ENCODE results near the gene OR2A1.
"Not testable (repeated sequence)": the region's sequence is repeated elsewhere in the genome, so short reads cannot be mapped to it uniquely, and the experiment has no call there.

The OR2A1 gene

DNA sequence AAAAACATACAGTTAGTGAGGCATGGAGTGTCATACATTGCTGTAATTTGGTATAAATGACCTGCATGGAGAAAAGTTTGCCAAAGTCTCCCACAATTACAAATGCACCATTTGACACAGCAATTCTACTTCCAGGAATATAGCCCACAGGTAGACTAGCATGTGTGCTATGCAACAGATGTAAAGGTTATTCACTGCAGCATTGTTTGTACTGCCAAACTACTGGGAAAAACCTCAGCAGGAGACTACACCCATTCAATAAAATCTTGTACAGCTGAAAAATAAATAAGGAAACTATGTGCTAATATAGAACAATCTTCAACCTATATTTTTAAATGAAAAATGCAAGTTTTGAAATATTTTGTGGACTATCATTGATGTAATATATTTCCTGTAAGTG lies 17.8 kb downstream of the OR2A1 start:
- DNase-seq: not testable (repeated sequence)

DNA sequence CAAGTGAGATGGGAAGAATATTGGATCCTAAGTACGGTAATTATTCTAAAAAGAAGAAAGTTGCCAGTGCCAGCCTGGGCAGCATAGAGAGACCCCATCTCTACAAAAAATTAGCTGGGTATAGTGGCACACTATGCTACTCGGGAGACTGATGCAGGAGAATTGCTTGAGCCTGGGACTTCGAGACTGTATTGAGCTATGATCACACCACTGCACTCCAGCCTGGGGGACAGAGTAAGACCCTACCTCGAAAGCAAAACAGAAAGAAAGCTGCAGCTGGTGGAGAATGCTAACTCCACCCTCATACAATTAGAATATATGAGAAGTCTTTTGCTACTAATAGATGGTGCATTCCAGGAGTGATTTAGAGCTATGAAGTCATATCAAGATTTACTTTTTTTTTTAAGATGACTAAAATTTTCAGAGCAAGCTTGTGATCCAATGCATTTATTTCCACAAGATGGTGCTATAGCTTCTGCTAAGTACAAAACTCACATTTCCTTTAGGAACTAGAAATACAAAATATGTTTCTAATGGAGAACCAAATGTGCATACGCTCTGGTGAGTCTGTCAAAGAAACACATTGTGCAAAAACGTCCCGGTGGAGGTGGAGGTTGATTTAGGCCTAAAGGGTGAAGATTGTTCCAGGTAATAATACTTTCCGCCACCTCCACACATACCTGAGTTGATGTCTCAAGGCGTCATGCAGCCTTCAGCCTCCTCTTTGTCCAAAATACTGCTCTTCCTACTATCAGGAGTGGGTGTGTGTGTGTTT lies 19.2 kb downstream of the OR2A1 start:
- not testable (repeated sequence) for DNase-seq

DNA sequence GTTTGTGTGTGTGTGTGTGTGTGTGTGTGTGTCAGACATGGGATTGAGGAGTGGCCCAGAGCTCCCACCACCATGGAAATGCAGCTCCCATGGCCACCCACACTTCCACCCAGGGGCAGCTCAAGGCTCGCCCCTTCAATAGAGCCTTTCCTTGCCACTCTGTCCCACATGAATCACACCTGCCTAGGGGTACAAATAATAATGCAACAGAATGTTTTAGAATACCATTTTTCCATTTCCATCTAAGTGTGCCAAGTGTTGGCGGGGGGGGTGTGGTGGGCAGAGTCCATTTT lies 19.7 kb downstream of the OR2A1 start:
- not testable (repeated sequence) for DNase-seq

DNA sequence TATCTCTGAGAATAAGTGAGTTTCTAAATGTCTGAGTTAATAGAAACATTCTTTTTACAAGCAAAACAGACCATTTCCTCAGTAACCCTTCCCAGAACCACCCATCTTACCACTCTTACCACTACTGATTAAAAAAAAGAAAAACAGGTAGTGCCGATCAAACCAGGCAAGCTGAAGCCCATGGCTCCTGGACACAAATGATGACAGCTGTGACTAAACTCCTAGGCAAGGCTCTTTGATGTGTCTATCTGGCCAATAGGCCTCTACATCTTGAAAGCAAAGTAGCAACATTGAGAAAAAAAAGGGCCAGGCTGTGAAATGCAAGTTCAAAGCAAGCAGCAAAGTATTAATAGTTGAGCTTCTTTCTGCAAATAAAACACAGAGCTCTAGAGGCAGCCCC lies 36.4 kb downstream of the OR2A1 start:
- DNase-seq: not testable (repeated sequence)

DNA sequence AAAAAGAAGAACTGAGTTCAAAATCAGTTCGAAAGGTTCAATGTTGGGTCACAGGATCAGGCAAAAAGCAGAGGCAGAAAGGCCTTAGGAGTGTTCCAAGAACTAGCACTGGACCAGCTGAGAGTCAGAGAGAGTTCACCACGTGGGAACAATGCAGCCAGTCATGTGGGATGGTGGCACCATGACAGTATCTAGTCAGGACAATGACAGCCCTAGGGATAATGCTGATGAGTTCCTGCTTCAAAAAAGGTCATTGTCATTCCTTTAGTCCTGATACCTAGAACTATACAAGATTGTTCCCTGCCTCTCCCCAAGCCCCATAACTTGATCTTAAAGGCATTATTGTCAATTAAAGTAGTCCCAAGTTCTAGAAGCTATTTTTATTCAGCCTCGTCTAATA lies 39.4 kb downstream of the OR2A1 start:
- not testable (repeated sequence) for DNase-seq

DNA sequence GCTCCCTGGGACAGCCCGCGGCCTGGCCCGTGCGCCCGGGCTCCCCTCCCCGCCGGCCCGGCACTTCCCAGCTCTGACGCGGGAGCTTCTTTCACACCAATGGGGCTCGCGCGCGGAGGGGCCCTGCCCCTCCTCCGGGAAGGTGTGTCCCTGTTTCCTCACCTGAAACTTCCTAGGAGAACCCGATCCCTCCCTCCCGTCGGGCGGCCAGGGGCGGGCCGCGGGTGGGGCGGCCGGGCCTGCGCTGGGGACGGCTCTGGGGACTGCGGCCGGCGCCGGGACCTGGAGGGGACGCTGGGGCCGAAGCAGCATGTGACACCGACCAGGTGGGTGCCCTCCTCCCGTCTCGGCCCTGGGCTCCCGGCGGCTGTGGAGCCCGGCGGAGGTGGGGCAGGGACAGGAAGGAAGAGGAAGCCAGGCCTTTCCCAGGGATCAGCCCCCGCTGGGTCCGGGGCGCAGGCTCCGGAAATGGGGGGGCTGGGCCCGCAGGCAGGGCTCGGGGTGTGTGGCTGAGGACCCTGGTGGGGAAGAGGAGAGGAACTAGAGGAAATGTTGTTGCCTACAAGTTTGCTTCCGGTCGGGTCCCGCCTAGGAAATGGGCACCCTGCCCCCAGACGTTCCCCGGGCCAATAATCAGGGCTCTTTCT lies 43.1 kb downstream of the OR2A1 start, which contains the start of gene ARHGEF5:
TSS of gene ARHGEF5 (plus strand) at position 227 of the 647 bp plus-strand sequence. CDS start 7,268 bp downstream, outside the sequence.
- not testable (repeated sequence) for DNase-seq

DNA sequence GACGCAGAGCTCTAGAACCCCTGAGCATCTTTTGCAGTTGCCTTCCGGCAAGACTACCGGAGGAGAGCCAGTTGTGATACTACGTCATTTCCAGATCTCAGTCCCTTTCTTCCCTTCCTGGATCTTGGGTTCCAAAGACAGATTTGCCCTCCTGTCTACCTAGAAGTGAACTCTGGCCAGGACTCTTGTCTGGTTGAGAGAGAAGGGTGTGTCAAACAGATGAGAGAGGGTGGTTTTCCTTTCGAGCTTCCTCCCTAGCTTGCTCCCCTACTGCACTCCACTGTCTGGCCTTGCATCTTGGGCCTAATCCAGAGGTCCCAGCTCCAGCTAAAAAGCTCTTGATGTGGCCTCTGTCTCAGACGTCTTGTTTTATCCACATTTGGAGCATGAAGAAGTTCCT lies 44.0 kb downstream of the OR2A1 start:
- DNase-seq: not testable (repeated sequence)

DNA sequence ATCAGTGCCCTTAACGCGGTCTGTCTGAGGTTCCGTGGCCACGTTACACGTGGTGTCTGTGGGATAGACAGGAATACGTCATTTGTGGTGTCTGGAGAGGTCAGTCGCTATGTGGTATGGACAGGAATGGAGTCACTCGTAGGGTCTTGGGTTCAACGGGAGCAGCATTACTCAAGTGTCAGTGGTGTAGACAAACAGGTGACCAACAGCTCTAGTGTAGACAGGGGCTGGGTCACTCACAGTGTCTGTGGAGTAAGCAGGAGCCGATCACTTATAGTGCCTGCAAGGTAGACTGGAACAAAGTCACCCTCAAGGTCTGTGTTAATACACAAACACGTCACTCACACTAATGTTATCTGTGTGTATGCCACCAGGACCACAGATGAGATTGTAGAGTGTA lies 44.6 kb downstream of the OR2A1 start:
- DNase-seq: not testable (repeated sequence)

DNA sequence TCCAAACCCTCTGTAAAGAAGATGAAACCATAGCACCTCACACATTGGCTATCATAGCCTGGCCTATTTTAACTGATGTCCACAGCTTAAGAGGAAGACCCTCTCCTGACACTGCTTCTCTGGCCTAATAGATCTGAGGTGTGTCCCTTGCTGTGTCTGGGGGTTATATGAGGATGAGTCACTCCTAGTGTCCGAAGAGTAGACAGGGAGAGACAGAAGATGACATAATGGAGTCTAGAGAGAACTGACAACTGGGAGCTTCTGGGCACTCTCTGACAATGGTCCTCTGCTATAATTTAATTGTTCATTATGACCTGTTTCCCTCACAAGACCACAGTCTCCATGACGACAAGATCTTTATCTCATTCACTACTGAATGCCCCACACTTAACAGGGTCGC lies 49.8 kb downstream of the OR2A1 start:
- not testable (repeated sequence) for DNase-seq

DNA sequence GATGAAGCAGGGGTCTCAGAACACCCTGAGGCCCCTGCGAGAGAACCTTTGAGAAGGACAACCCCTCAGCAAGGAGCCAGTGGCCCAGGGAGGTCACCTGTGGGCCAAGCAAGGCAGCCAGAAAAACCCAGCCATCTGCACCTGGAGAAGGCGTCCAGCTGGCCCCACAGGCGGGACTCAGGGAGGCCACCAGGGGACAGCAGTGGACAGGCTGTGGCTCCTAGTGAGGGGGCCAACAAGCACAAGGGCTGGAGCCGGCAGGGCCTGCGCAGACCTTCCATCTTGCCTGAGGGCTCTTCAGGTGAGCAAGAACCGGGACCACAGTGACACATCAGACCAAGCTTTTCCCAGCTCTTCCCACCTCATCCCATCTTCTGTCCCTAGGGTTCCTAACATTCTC lies 53.3 kb downstream of the OR2A1 start:
- not testable (repeated sequence) for DNase-seq

DNA sequence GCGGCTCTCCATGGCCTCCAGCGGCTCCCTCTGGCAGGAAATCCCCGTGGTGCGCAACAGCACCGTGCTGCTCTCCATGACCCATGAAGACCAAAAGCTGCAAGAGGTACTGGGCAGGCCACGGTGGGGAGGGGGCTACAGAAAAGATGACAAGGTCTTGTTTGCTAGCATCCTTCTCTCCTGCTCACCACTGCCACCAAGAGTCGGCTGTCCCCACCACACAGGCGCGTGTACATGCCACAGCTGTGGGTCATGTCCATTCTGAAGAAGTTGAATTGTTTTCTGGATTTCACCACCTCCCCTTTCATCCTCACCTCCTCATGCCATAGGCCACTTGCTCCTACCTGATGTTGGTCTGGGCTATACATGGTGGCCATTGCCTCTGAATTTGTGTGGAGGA lies 55.0 kb downstream of the OR2A1 start:
- not testable (repeated sequence) for DNase-seq

DNA sequence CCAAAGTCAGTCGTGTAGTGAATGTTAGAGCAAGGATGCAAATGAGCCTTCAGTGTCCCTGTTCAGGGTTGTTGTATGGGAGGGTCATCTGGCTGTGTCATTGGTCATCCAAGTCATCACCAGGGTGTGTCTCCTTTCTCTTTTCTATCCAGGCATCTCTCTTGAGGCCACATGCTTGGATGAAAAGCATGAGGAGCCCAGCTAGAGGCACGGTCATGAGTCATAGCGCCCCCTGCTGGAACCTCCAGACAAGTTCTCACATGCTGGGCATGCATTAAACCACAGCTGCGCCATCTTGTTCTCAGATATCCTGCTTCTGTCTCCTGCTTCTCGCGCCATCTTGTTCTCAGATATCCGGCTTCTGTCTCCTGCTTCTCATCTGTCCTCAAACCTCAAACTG lies 57.0 kb downstream of the OR2A1 start:
- not testable (repeated sequence) for DNase-seq

All from fibroblast of skin of right biceps (primary cell).